Stimulated activated CD4-positive, alpha-beta T cell treated with anti-CD3 and anti-CD28 coated beads, Interleukin-4, amount 100 ng/mL, for 1 hour (primary cell): ENCODE data around the gene MT1G.
"Not testable (repeated sequence)": the region's sequence is repeated elsewhere in the genome, so short reads cannot be mapped to it uniquely, and the experiment has no call there.

Source experiments
- DNase-seq: peaks from one replicate; pipeline ENCODE4 v3.0.0-alpha.2; 2020

The MT1G gene

GRCh38 chr16:56684256-56684925 is 16.5 kb upstream of the MT1G start:
- DNase-seq: no peak

GRCh38 chr16:56683424-56684172 is 15.7 kb upstream of the MT1G start:
- DNase-seq: no peak

GRCh38 chr16:56682703-56683397 is 15.0 kb upstream of the MT1G start:
- DNase-seq: no peak

- peak; percentile 92 for DNase-seq
Observed at GRCh38 chr16:56681939-56682702, 14.3 kb upstream of the MT1G start, which contains the start of gene MT1X. Gene MT1X (plus strand): TSS chr16:56682470. CDS start chr16:56682541, 71 bp downstream.

GRCh38 chr16:56679818-56680217 is 12.0 kb upstream of the MT1G start:
- DNase-seq: no peak

GRCh38 chr16:56679078-56679730 is 11.3 kb upstream of the MT1G start:
- no peak for DNase-seq

GRCh38 chr16:56677474-56677873 is 9.6 kb upstream of the MT1G start:
- no peak for DNase-seq

- peak; percentile 70 for DNase-seq
Observed at GRCh38 chr16:56675685-56676210, 7.9 kb upstream of the MT1G start.

- DNase-seq: not testable (repeated sequence)
Observed at GRCh38 chr16:56674570-56674969, 6.7 kb upstream of the MT1G start.

- peak; percentile 20 for DNase-seq
Observed at GRCh38 chr16:56673921-56674320, 6.1 kb upstream of the MT1G start.

GRCh38 chr16:56672761-56673536 is 5.1 kb upstream of the MT1G start:
- no peak for DNase-seq

GRCh38 chr16:56672171-56672570 is 4.3 kb upstream of the MT1G start:
- not testable (repeated sequence) for DNase-seq

- not testable (repeated sequence) for DNase-seq
Observed at GRCh38 chr16:56671691-56672090, 3.8 kb upstream of the MT1G start.

GRCh38 chr16:56670620-56670934 is 2.7 kb upstream of the MT1G start:
- no peak for DNase-seq

- DNase-seq: no peak
Observed at GRCh38 chr16:56669840-56670619, 2.2 kb upstream of the MT1G start.

GRCh38 chr16:56669005-56669839 is 1.4 kb upstream of the MT1G start, which contains the start of gene MT1H:
Gene MT1H (plus strand): TSS chr16:56669814. CDS start chr16:56669885, 71 bp downstream.
- peak; percentile 43 for DNase-seq

GRCh38 chr16:56665286-56666261 is 2.3 kb downstream of the MT1G start:
- DNase-seq: not testable (repeated sequence)

GRCh38 chr16:56664506-56664905 is 3.4 kb downstream of the MT1G start:
- no peak for DNase-seq
